ENCODE measurements around the gene UBXN4.

GRCh38 chr2:135773917-135774316, 32.3 kb downstream of the UBXN4 start:
- TF ChIP-seq SUZ12 (IDR thresholded peaks at IDR 0.05; ENCODE audit: extremely low read depth, insufficient read depth, insufficient read length) (no peak), YY1 (IDR thresholded peaks at IDR 0.05; ENCODE audit: insufficient read depth, insufficient read length) (no peak)

All from NT2/D1 (cell line).